NCI-H187 treated with DMSO at 0.1 percent for 48 hours (cell line): ENCODE results near the gene MMP23B.
"Not testable (repeated sequence)": the region's sequence is repeated elsewhere in the genome, so short reads cannot be mapped to it uniquely, and the experiment has no call there.

Experiments used
- DNase-seq: peaks from one replicate; lab custom pipeline; 2025; lab: John Stamatoyannopoulos, UW

MMP23B gene

GRCh38 chr1:1630965-1631781, 800 bp upstream of the MMP23B start:
- DNase-seq = no peak

GRCh38 chr1:1633409-1633808, 1.4 kb downstream of the MMP23B start:
- DNase-seq = not testable (repeated sequence)

GRCh38 chr1:1634613-1635012, 2.6 kb downstream of the MMP23B start:
- DNase-seq = not testable (repeated sequence)

GRCh38 chr1:1636621-1637478, 4.9 kb downstream of the MMP23B start:
- DNase-seq = not testable (repeated sequence)

GRCh38 chr1:1637479-1637875, 5.5 kb downstream of the MMP23B start:
- not testable (repeated sequence) for DNase-seq

GRCh38 chr1:1638528-1638927, 6.6 kb downstream of the MMP23B start:
- DNase-seq = not testable (repeated sequence)

- DNase-seq = not testable (repeated sequence)
Measured at GRCh38 chr1:1639368-1639767, 7.4 kb downstream of the MMP23B start.

GRCh38 chr1:1640081-1640480, 8.1 kb downstream of the MMP23B start:
- not testable (repeated sequence) for DNase-seq

- not testable (repeated sequence) for DNase-seq
Measured at GRCh38 chr1:1640711-1641461, 8.9 kb downstream of the MMP23B start.

- DNase-seq = not testable (repeated sequence)
Measured at GRCh38 chr1:1646326-1646725, 14.4 kb downstream of the MMP23B start.

GRCh38 chr1:1647567-1648241, 15.7 kb downstream of the MMP23B start:
- DNase-seq = not testable (repeated sequence)

GRCh38 chr1:1648265-1648664, 16.3 kb downstream of the MMP23B start:
- not testable (repeated sequence) for DNase-seq

- DNase-seq = peak; percentile 52
Measured at GRCh38 chr1:1658583-1659549, 26.9 kb downstream of the MMP23B start, which contains the start of gene CDK11B. TSS of gene CDK11B (minus strand) at chr1:1659004. CDS start at chr1:1657485, 1,519 bp downstream.

- DNase-seq = not testable (repeated sequence)
Measured at GRCh38 chr1:1662392-1662791, 30.4 kb downstream of the MMP23B start.

- DNase-seq = not testable (repeated sequence)
Measured at GRCh38 chr1:1662830-1663560, 31.0 kb downstream of the MMP23B start.

GRCh38 chr1:1664318-1664717, 32.3 kb downstream of the MMP23B start:
- DNase-seq = not testable (repeated sequence)

- DNase-seq = no peak
Measured at GRCh38 chr1:1664941-1665814, 33.2 kb downstream of the MMP23B start.

- DNase-seq = no peak
Measured at GRCh38 chr1:1665815-1666251, 33.9 kb downstream of the MMP23B start.
